ENCODE measurements around the gene NBAS. TPM values are rescaled to one million over a fixed set of nuclear protein-coding genes. Genes with fewer than 3 reads are reported as not detected.

The NBAS gene
- total RNA-seq, 1 experiment from 2014 or later = 46.4 TPM

DNA sequence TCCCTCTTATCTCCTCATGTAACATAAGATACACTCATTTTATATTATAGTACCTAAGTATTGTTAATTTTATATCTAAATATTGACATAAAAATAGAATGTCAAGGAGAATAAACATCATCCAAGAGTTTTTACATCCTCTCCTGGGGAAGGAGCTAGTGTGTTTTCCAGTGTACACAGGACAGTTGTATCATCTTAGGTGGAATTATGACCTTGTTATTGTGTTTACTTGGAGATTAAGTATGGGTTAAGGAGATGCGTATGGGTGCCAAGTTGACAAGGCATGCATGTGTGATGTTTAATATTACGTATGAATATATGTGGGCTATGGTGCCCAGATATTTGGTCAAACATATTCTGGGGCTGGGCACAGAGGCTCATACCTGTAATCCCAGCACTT is 19.3 kb upstream of the NBAS start:
- no peak for TF ChIP-seq CTCF (IDR thresholded peaks at IDR 0.05; ENCODE audit: unreplicated experiment)
- intact Hi-C loops (cut with micrococcal nuclease) = no loop called here
- DNase-seq (ENCODE audit: unreplicated experiment) = no peak
- Mint-ChIP-seq H3K4me1 (ENCODE audit: insufficient read depth, unreplicated experiment) (peaks cover 7% of the 10 kb centered on the region), H3K9me3 (ENCODE audit: unreplicated experiment) (no peaks in the 10 kb centered on the region), H3K27me3 (ENCODE audit: insufficient read depth, unreplicated experiment) (no peaks in the 10 kb centered on the region), H3K27ac (ENCODE audit: low read depth, unreplicated experiment) (no peak overlapping the region), H3K4me3 (ENCODE audit: unreplicated experiment) (no peak overlapping the region), H3K36me3 (ENCODE audit: insufficient read depth, unreplicated experiment) (peaks cover 5% of the 10 kb centered on the region)
- ChIA-PET CTCF (interaction anchor here (0.6 to 1.5 kb wide), 2 partner anchors 959 to 1293 kb away, joined by 3 to 4 read pairs; no protein-coding TSS in a partner anchor), POLR2A (no interaction called here)
- no TSS peak for BruUV-seq (replicated peaks)

GRCh38 chr2:15579641-15580040 is 18.5 kb upstream of the NBAS start:
- Mint-ChIP-seq H3K27ac (ENCODE audit: low read depth, unreplicated experiment) (no peak overlapping the region), H3K36me3 (ENCODE audit: insufficient read depth, unreplicated experiment) (peaks cover 5% of the 10 kb centered on the region), H3K27me3 (ENCODE audit: insufficient read depth, unreplicated experiment) (no peaks in the 10 kb centered on the region), H3K4me1 (ENCODE audit: insufficient read depth, unreplicated experiment) (peaks cover 1% of the 10 kb centered on the region), H3K9me3 (ENCODE audit: unreplicated experiment) (no peaks in the 10 kb centered on the region), H3K4me3 (ENCODE audit: unreplicated experiment) (no peak overlapping the region)
- TF ChIP-seq CTCF (IDR thresholded peaks at IDR 0.05; ENCODE audit: unreplicated experiment) = no peak
- DNase-seq (ENCODE audit: unreplicated experiment) = no peak
- intact Hi-C loops (cut with micrococcal nuclease) = loop anchor here (5.0 to 10.0 kb wide), 3 partner anchors 422 to 947 kb away; partner anchors contain the start of gene LRATD1
- no TSS peak for BruUV-seq (replicated peaks)
- POLR2A ChIA-PET = no interaction called here
- CTCF ChIA-PET = interaction anchor here (0.7 to 1.5 kb wide), 3 partner anchors 8 to 1293 kb away, joined by 3 to 4 read pairs (median 3); no protein-coding TSS in a partner anchor

DNA sequence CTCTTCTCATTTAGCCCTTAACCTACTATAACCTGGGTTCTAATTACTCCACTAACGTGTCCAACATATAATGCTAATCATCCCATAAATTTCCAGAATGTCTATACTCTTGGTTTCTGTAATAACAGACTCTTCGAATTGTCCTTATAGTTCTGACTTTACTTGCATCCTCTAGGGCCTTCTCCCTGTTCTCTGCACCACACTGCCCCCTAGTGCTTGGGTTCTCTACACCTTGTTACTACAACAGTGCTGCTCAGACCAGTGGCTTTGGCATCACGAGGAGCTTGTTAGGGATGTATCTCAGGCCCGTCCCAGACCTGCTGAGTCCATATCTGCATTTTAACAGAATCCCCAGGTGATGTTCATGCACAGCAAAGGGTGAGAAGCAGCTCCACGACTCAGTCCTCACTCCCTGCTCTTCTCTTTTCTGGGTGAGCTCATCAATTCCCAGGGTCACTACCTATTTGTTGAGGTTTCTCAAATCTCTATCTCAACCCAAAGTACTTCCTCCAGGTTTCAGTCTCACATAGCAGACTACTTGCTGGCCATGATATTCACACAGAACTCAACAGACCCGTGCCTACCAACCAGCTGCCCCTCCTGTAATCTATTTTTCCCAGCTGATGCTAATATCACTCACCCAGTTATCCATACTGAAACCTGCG is 16.1 kb upstream of the NBAS start:
- BruUV-seq (replicated peaks) = no TSS peak

More for the DNA sequence above, 16.1 kb upstream of the NBAS start:
- ChIA-PET POLR2A (interaction anchor here (0.6 to 1.3 kb wide), 4 partner anchors 10 to 942 kb away, joined by 3 to 5 read pairs (median 4); partner anchors contain the start of gene DDX1), CTCF (interaction anchor here (0.5 to 5.0 kb wide), 40 partner anchors 9 to 1875 kb away, joined by 3 to 67 read pairs (median 3); partner anchors contain the start of genes DDX1 and NBAS)
- intact Hi-C loops (cut with micrococcal nuclease) = loop anchor here (1.0 to 10.0 kb wide), 6 partner anchors 420 to 1288 kb away; partner anchors contain the start of gene LRATD1
- Mint-ChIP-seq H3K4me1 (ENCODE audit: insufficient read depth, unreplicated experiment) (no peaks in the 10 kb centered on the region), H3K27ac (ENCODE audit: low read depth, unreplicated experiment) (no peak overlapping the region), H3K27me3 (ENCODE audit: insufficient read depth, unreplicated experiment) (no peaks in the 10 kb centered on the region), H3K9me3 (ENCODE audit: unreplicated experiment) (no peaks in the 10 kb centered on the region), H3K4me3 (ENCODE audit: unreplicated experiment) (no peak overlapping the region), H3K36me3 (ENCODE audit: insufficient read depth, unreplicated experiment) (no peaks in the 10 kb centered on the region)
- DNase-seq (ENCODE audit: unreplicated experiment) = peak; percentile 93
- peak; percentile 69 for TF ChIP-seq CTCF (IDR thresholded peaks at IDR 0.05; ENCODE audit: unreplicated experiment)

Data from MCF 10A (cell line).